Keratinocyte (primary cell): ENCODE data around the gene CYB5A.
"Not testable (repeated sequence)": the region's sequence is repeated elsewhere in the genome, so short reads cannot be mapped to it uniquely, and the experiment has no call there.

ENCODE experiments used
- CTCF ChIP-seq, 3 experiments: IDR thresholded peaks in 1 of 3; conservative IDR thresholded peaks in 1 of 3; optimal IDR thresholded peaks in 1 of 3; 2 replicates in 2 of 3; 3 replicates in 1 of 3; pipeline versions ENCODE3 to v1.5.1; 2011; ENCODE audit warnings: low read length in 3 of 3, mild to moderate bottlenecking in 3 of 3, moderate library complexity in 2 of 3, control low read depth in 1 of 3, inconsistent platforms in 1 of 3; ENCODE audit not compliant: insufficient read depth in 2 of 3; ENCODE audit errors: extremely low read depth in 1 of 3
- EZH2 ChIP-seq: IDR thresholded peaks from one replicate; pipeline ENCODE4 v1.6.1; 2012; ENCODE audit warnings: inconsistent platforms, mild to moderate bottlenecking, low read length, moderate library complexity

- TF ChIP-seq CTCF (optimal IDR thresholded peaks at IDR 0.05 in 1 of 3, IDR thresholded peaks at IDR 0.05 in 1 of 3, conservative IDR thresholded peaks at IDR 0.05 in 1 of 3; ENCODE audit: extremely low read depth in 1 of 3, insufficient read depth in 2 of 3, low read length in 3 of 3); EZH2: not testable (repeated sequence)
These were observed 6.2 kb downstream of the CYB5A start for GRCh38 chr18:74285583-74285982.
